GM12872 (cell line): ENCODE data around the gene CD248.

Source experiments
- CTCF ChIP-seq: IDR thresholded peaks from 3 replicates; pipeline ENCODE4 v1.5.1; 2011; ENCODE audit warnings: low read depth, mild to moderate bottlenecking, low read length, moderate library complexity; ENCODE audit not compliant: insufficient read depth

Gene CD248

GRCh38 chr11:66316849-66317251 lies at the start of gene CD248:
CD248 (minus strand) TSS chr11:66317044; CDS start chr11:66317027, 17 bp downstream.
- no peak for TF ChIP-seq CTCF

GRCh38 chr11:66365711-66366619 lies 49.1 kb upstream of the CD248 start:
- TF ChIP-seq CTCF, result no peak

GRCh38 chr11:66365166-66365565 lies 48.3 kb upstream of the CD248 start:
- TF ChIP-seq CTCF, result no peak

GRCh38 chr11:66363805-66364535 lies 47.1 kb upstream of the CD248 start:
- peak; percentile 93 for TF ChIP-seq CTCF

- TF ChIP-seq CTCF, result no peak
These were observed 46.4 kb upstream of the CD248 start for GRCh38 chr11:66363187-66363601.

GRCh38 chr11:66362481-66363147 lies 45.8 kb upstream of the CD248 start:
- no peak for TF ChIP-seq CTCF

- TF ChIP-seq CTCF, result no peak
These were observed 44.7 kb upstream of the CD248 start for GRCh38 chr11:66361502-66361941.
